Measurements from ENCODE around the gene CLSTN2.

CLSTN2 gene

DNA sequence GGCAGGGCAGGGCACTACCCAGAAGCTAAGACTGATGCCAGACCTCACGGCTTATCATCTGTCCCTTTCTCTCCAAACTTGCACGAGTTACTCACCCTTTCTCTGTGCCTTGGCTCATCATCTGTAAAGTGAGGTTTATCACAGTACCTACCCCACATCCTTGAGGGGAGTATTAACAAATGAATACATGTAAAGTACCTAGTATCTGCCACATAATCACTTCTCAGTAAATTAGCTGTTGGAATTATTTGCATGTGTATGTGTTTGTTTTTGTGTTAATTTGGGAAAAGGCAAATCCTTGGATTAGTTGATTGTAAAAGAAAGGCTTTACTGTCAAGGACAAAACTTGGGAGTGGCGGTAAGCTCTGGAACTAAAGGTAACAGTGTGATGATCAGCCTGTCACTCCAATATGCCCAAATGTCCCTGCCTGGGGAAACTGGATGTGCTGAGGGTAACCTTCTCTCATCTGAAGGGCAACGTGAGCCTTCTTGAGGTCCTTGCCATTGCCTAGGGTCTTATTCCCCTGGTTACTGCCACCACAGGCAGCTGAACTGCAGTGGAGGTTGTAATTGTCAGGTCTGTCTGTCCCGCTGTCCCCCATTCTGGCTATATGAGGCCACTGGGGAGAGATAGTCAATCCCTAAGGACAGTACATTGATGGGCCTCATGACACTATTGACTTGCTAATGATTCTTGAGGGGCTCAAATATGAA lies 269.4 kb downstream of the CLSTN2 start:
- Histone ChIP-seq H3K79me2 (ENCODE audit: control insufficient read depth, low read length) (no peaks in the 10 kb centered on the region), H3K27me3 (ENCODE audit: control insufficient read depth, low read length) (no peaks in the 10 kb centered on the region), H3K27ac (ENCODE audit: low read depth, low read length) (no peak overlapping the region), H3K4me1 (ENCODE audit: control insufficient read depth, low read length) (no peaks in the 10 kb centered on the region), H3K9me2 (replicated peaks; ENCODE audit: control insufficient read depth, low read length) (no peaks in the 10 kb centered on the region), H4K20me1 (ENCODE audit: control insufficient read depth, insufficient read depth, low read depth, low read length) (no peaks in the 10 kb centered on the region), H3F3A (ENCODE audit: control insufficient read depth, insufficient read depth) (no peaks in the 10 kb centered on the region), H3K4me3 (ENCODE audit: low read length) (no peak overlapping the region), H3K36me3 (ENCODE audit: control insufficient read depth, low read length) (no peaks in the 10 kb centered on the region), H3K9me3 (ENCODE audit: control insufficient read depth, insufficient read depth, low read length) (no peaks in the 10 kb centered on the region), H3K4me2 (ENCODE audit: low read length) (no peak overlapping the region)
- no peak for TF ChIP-seq EZH2phosphoT487 (IDR thresholded peaks at IDR 0.05; ENCODE audit: borderline replicate concordance, low read length)
- TF ChIP-seq CTCF (IDR thresholded peaks at IDR 0.05; ENCODE audit: low read depth, low read length, poor library complexity, severe bottlenecking), result no peak

DNA sequence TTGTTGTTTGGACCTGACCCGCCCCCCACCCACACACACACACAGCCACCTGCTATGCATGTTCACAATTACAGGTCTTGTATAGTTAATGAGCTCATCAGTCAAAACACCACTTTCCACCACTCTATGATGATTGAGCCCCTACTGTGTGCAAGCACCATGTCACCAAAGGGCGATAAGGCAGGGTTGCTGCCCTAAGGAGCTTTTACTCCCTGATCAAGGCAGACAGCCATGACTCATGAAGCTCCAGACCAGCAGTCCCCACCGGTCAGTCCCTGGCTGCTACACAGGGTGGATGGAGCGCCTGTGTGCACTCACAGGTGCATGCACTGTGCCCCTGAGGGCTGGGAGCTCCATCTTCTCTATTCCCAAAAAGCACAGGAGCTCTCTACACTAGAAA lies 270.6 kb downstream of the CLSTN2 start:
- Histone ChIP-seq H3F3A (ENCODE audit: control insufficient read depth, insufficient read depth) (no peaks in the 10 kb centered on the region), H3K4me1 (ENCODE audit: control insufficient read depth, low read length) (no peaks in the 10 kb centered on the region), H3K4me2 (ENCODE audit: low read length) (no peak overlapping the region), H3K27me3 (ENCODE audit: control insufficient read depth, low read length) (no peaks in the 10 kb centered on the region), H3K27ac (ENCODE audit: low read depth, low read length) (no peak overlapping the region), H3K9me3 (ENCODE audit: control insufficient read depth, insufficient read depth, low read length) (no peaks in the 10 kb centered on the region), H3K36me3 (ENCODE audit: control insufficient read depth, low read length) (no peaks in the 10 kb centered on the region), H4K20me1 (ENCODE audit: control insufficient read depth, insufficient read depth, low read depth, low read length) (no peaks in the 10 kb centered on the region), H3K4me3 (ENCODE audit: low read length) (no peak overlapping the region), H3K9me2 (replicated peaks; ENCODE audit: control insufficient read depth, low read length) (no peaks in the 10 kb centered on the region), H3K79me2 (ENCODE audit: control insufficient read depth, low read length) (no peaks in the 10 kb centered on the region)
- TF ChIP-seq CTCF (IDR thresholded peaks at IDR 0.05; ENCODE audit: low read depth, low read length, poor library complexity, severe bottlenecking), result no peak
- no peak for TF ChIP-seq EZH2phosphoT487 (IDR thresholded peaks at IDR 0.05; ENCODE audit: borderline replicate concordance, low read length)

DNA sequence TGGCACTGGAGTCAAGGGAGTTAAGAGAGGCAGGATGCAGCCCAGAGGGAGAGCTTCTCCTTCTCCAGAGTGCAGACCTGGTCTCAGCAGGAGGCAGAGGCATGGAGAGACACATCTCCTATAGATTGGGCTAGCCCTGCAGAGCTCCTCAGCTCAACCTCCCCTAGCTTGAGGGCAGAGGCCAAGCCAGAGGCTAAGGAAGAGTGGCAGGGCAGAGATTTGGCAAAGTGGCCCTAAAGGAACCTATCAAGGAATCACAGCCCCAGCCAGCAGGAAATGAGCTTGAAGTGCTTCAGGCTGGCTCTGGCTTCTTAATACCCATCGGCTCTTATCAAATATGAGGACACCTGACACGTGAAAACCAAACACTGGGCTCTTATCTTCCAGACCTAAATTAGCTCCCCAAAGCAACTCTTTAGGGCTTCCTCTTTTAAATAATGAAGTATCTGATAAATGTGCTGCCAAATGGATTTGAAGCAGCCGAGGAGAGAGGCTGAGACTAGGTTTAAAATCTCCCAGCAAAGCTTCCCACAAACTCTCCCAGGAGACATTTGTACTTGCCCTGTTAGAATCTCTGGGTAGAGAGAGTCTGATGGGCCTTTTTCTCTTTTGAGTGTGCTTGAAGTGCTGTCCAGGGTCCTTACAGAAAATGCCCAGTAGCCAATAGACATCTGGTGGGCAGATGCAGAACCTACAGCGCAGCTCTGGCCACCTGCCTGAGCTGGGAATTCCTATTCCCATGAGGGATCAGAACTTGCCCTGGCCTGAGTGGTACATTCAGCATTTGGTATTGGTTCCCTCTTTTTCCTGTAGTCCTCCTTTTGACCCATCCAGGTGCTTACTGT lies 271.4 kb downstream of the CLSTN2 start:
- TF ChIP-seq EZH2phosphoT487 (IDR thresholded peaks at IDR 0.05; ENCODE audit: borderline replicate concordance, low read length), result no peak
- TF ChIP-seq CTCF (IDR thresholded peaks at IDR 0.05; ENCODE audit: low read depth, low read length, poor library complexity, severe bottlenecking), result no peak
- no peaks in the 10 kb centered on the region for H3K9me2 ChIP-seq (replicated peaks; ENCODE audit: control insufficient read depth, low read length)
- no peaks in the 10 kb centered on the region for H3K79me2 ChIP-seq (ENCODE audit: control insufficient read depth, low read length)
- H4K20me1 ChIP-seq (ENCODE audit: control insufficient read depth, insufficient read depth, low read depth, low read length), result no peaks in the 10 kb centered on the region
- no peaks in the 10 kb centered on the region for H3K9me3 ChIP-seq (ENCODE audit: control insufficient read depth, insufficient read depth, low read length)
- no peaks in the 10 kb centered on the region for H3K4me1 ChIP-seq (ENCODE audit: control insufficient read depth, low read length)
- no peaks in the 10 kb centered on the region for H3K36me3 ChIP-seq (ENCODE audit: control insufficient read depth, low read length)
- H3F3A ChIP-seq (ENCODE audit: control insufficient read depth, insufficient read depth), result no peaks in the 10 kb centered on the region
- no peak overlapping the region for H3K4me2 ChIP-seq (ENCODE audit: low read length)
- no peak overlapping the region for H3K27ac ChIP-seq (ENCODE audit: low read depth, low read length)
- H3K4me3 ChIP-seq (ENCODE audit: low read length), result no peak overlapping the region
- H3K27me3 ChIP-seq (ENCODE audit: control insufficient read depth, low read length), result no peaks in the 10 kb centered on the region

Measured in DOHH2 (cell line).